Ascending aorta (tissue), 2 donors: Measurements from ENCODE around the gene HIVEP3. TPM values are rescaled to one million over a fixed set of nuclear protein-coding genes. Genes with fewer than 3 reads are reported as not detected.

Experiments
- DNase-seq, 2 donors: peaks; one replicate each; pipeline ENCODE4 v3.0.0-alpha.2; 2019; ENCODE audit warnings: low spot score in 2 of 2
- H3K27ac ChIP-seq, 2 donors: fragments of 200-600 bp; sonication (generic); one replicate each; pipeline ENCODE4 v1.5.1; 2016 to 2017; ENCODE audit warnings: mild to moderate bottlenecking in 1 of 2
- H3K27me3 ChIP-seq: fragments of 200-600 bp; sonication (generic); one replicate; pipeline ENCODE4 v1.5.1; 2017
- H3K36me3 ChIP-seq, 2 donors: fragments of 200-600 bp; sonication (generic); one replicate each; pipeline ENCODE4 v1.5.1; 2016
- H3K4me1 ChIP-seq, 2 donors: fragments of 200-600 bp; sonication (generic); one replicate each; pipeline ENCODE4 v1.5.1; 2016 to 2017; ENCODE audit warnings: mild to moderate bottlenecking in 1 of 2
- H3K4me3 ChIP-seq, 2 donors: fragments of 200-600 bp; sonication (generic); one replicate each; pipeline ENCODE4 v1.5.1; 2016 to 2017; ENCODE audit warnings: mild to moderate bottlenecking in 1 of 2
- H3K9me3 ChIP-seq, 2 donors: fragments of 200-600 bp; sonication (generic); one replicate each; pipeline ENCODE4 v1.5.1; 2016
- CTCF ChIP-seq, 3 experiments: fragments of 200-600 bp in 2 of 3; fragments of 450-650 bp in 1 of 3; sonication (generic) in 2 of 3; IDR thresholded peaks; one replicate each; pipeline ENCODE4 v1.5.1; 2016 to 2019; ENCODE audit warnings: antibody characterized with exemption in 3 of 3, mild to moderate bottlenecking in 1 of 3, moderate library complexity in 1 of 3
- intact Hi-C: fragments of 100-400 bp; cut with DNase I; formaldehyde crosslinking; loops from one replicate; pipeline ENCODE4 v1.15.1; 2023
- total RNA-seq: library from RNA; depleted of rRNA; stranded (reverse); fragments of >200 nt; gene quantifications from one replicate; pipeline ENCODE4 v1.1.0, GENCODE V29; 2016

HIVEP3 gene
- total RNA-seq, 1 donor from 2014 or later, result 0.32 TPM

- H3K36me3 ChIP-seq, result no peaks in the 10 kb centered on the region
- DNase-seq, result no peak
- H3K4me3 ChIP-seq, result no peak overlapping the region
- TF ChIP-seq CTCF (IDR thresholded peaks at IDR 0.05), result no peak
- H3K27me3 ChIP-seq, result no peaks in the 10 kb centered on the region
- intact Hi-C loops, result no loop called here
- H3K9me3 ChIP-seq, result no peaks in the 10 kb centered on the region
- peaks cover 4 to 5% of the 10 kb centered on the region in 2 donors for H3K4me1 ChIP-seq
- H3K27ac ChIP-seq, result no peak overlapping the region
Measured at GRCh38 chr1:41626146-41626545, 292.6 kb downstream of the HIVEP3 start.

- no peak for TF ChIP-seq CTCF (IDR thresholded peaks at IDR 0.05)
- H3K36me3 ChIP-seq, result no peaks in the 10 kb centered on the region
- no peak for DNase-seq
- H3K4me1 ChIP-seq, result peaks cover 4 to 5% of the 10 kb centered on the region in 2 donors
- intact Hi-C loops, result no loop called here
- no peak overlapping the region for H3K4me3 ChIP-seq
- H3K9me3 ChIP-seq, result no peaks in the 10 kb centered on the region
- no peaks in the 10 kb centered on the region for H3K27me3 ChIP-seq
- H3K27ac ChIP-seq, result no peak overlapping the region
Measured at GRCh38 chr1:41623736-41624135, 295.0 kb downstream of the HIVEP3 start.

GRCh38 chr1:41622859-41623732 is 295.6 kb downstream of the HIVEP3 start:
- no peak overlapping the region for H3K27ac ChIP-seq
- no peaks in the 10 kb centered on the region for H3K9me3 ChIP-seq
- H3K4me1 ChIP-seq, result peaks cover 4 to 5% of the 10 kb centered on the region in 2 donors
- H3K36me3 ChIP-seq, result no peaks in the 10 kb centered on the region
- no peak for DNase-seq
- intact Hi-C loops, result no loop called here
- no peak overlapping the region for H3K4me3 ChIP-seq
- no peak for TF ChIP-seq CTCF (IDR thresholded peaks at IDR 0.05)
- H3K27me3 ChIP-seq, result no peaks in the 10 kb centered on the region

- Histone ChIP-seq H3K27ac (no peak overlapping the region), H3K4me1 (peaks cover 4 to 5% of the 10 kb centered on the region in 2 donors), H3K36me3 (no peaks in the 10 kb centered on the region), H3K9me3 (no peaks in the 10 kb centered on the region), H3K4me3 (no peak overlapping the region), H3K27me3 (no peaks in the 10 kb centered on the region)
- TF ChIP-seq CTCF (IDR thresholded peaks at IDR 0.05), result no peak
- DNase-seq, result no peak
- intact Hi-C loops, result no loop called here
Measured at GRCh38 chr1:41622402-41622801, 296.3 kb downstream of the HIVEP3 start.

- no peaks in the 10 kb centered on the region for H3K36me3 ChIP-seq
- intact Hi-C loops, result no loop called here
- DNase-seq, result no peak
- H3K27ac ChIP-seq, result no peak overlapping the region
- no peaks in the 10 kb centered on the region for H3K9me3 ChIP-seq
- H3K27me3 ChIP-seq, result no peaks in the 10 kb centered on the region
- H3K4me3 ChIP-seq, result no peak overlapping the region
- peaks cover 4 to 5% of the 10 kb centered on the region in 2 donors for H3K4me1 ChIP-seq
- no peak for TF ChIP-seq CTCF (IDR thresholded peaks at IDR 0.05)
Measured at GRCh38 chr1:41621791-41622190, 296.9 kb downstream of the HIVEP3 start.
